HAP-1 (cell line): ENCODE data around the gene SF3A2.

Experiments
- DNase-seq, 2 experiments: peaks; one replicate each; pipeline ENCODE4 v3.0.0-alpha.2; 2016 to 2020; ENCODE audit warnings: low spot score in 2 of 2
- H3K27me3 ChIP-seq: fragments of 250-450 bp; sonication (Bioruptor Pico); 2 replicates; pipeline ENCODE4 v1.5.1; 2020; ENCODE audit warnings: low read depth, mild to moderate bottlenecking, moderate library complexity
- H3K36me3 ChIP-seq: fragments of 250-450 bp; sonication (Bioruptor Pico); replicated peaks from 2 replicates; pipeline ENCODE4 v1.5.1; 2020; ENCODE audit warnings: mild to moderate bottlenecking
- H3K4me1 ChIP-seq: fragments of 250-450 bp; sonication (Bioruptor Pico); 2 replicates; pipeline ENCODE4 v1.5.1; 2020; ENCODE audit warnings: mild to moderate bottlenecking
- H3K4me3 ChIP-seq: fragments of 250-450 bp; sonication (Bioruptor Pico); 2 replicates; pipeline ENCODE4 v1.5.1; 2020; ENCODE audit warnings: mild to moderate bottlenecking, moderate library complexity
- H3K9me3 ChIP-seq: fragments of 250-450 bp; sonication (Bioruptor Pico); 2 replicates; pipeline ENCODE4 v1.5.1; 2020; ENCODE audit warnings: mild to moderate bottlenecking, moderate library complexity
- in situ Hi-C: fragments of 300-500 bp; cut with MboI; formaldehyde crosslinking; loops from 3 replicates; pipeline ENCODE4 v1.14.3; 2020; ENCODE audit warnings: low sequenced_read_pairs, inconsistent platforms, mixed read lengths

The SF3A2 gene

GRCh38 chr19:2236064-2236313, 635 bp upstream of the SF3A2 start:
- in situ Hi-C loops: loop anchor here (5.0 kb wide), 1 partner anchor 36 kb away; no protein-coding TSS in a partner anchor
- Histone ChIP-seq H3K27me3 (no peaks in the 10 kb centered on the region), H3K36me3 (peaks cover 67% of the 10 kb centered on the region), H3K9me3 (no peaks in the 10 kb centered on the region), H3K4me1 (peaks cover 18% of the 10 kb centered on the region), H3K4me3 (peak overlapping the region; percentile 83)
- DNase-seq: no peak

GRCh38 chr19:2237051-2237868, 636 bp downstream of the SF3A2 start:
- H3K36me3 ChIP-seq: peaks cover 64% of the 10 kb centered on the region

DNA sequence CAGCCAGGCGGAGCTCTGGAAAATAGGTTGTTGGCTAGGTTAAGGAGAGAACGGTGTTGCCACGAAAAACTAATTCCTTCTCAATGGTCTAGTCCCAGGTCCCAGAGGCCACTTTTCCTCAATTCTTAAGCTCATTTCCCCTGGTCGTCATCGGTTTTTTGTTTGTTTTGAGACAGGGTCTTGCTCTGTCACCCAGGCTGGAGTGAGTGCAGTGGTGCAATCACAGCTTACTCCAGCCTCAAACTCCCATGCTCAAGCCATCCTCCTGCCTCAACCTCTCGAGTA, 1.2 kb downstream of the SF3A2 start:
- Histone ChIP-seq H3K4me3 (peak overlapping the region; percentile 83), H3K36me3 (peaks cover 64% of the 10 kb centered on the region)

More at GRCh38 chr19:2237051-2237868, 636 bp downstream of the SF3A2 start:
- DNase-seq: peak in 1 of 2 experiments; percentile 16
- in situ Hi-C loops: loop anchor here (5.0 kb wide), 1 partner anchor 35 kb away; no protein-coding TSS in a partner anchor
- peaks cover 18% of the 10 kb centered on the region for H3K4me1 ChIP-seq
- no peaks in the 10 kb centered on the region for H3K9me3 ChIP-seq
- H3K4me3 ChIP-seq: peak overlapping the region; percentile 83
- H3K27me3 ChIP-seq: no peaks in the 10 kb centered on the region

GRCh38 chr19:2239173-2239572, 2.5 kb downstream of the SF3A2 start:
- Histone ChIP-seq H3K27me3 (no peaks in the 10 kb centered on the region), H3K4me3 (peak overlapping the region; percentile 83), H3K36me3 (peaks cover 64% of the 10 kb centered on the region), H3K4me1 (peaks cover 18% of the 10 kb centered on the region), H3K9me3 (no peaks in the 10 kb centered on the region)
- in situ Hi-C loops: loop anchor here (5.0 kb wide), 1 partner anchor 33 kb away; no protein-coding TSS in a partner anchor
- DNase-seq: no peak

More for the DNA sequence above, 1.2 kb downstream of the SF3A2 start:
- Histone ChIP-seq H3K4me1 (peaks cover 18% of the 10 kb centered on the region), H3K9me3 (no peaks in the 10 kb centered on the region), H3K27me3 (no peaks in the 10 kb centered on the region)
- DNase-seq: no peak
- in situ Hi-C loops: loop anchor here (5.0 kb wide), 1 partner anchor 34 kb away; no protein-coding TSS in a partner anchor

DNA sequence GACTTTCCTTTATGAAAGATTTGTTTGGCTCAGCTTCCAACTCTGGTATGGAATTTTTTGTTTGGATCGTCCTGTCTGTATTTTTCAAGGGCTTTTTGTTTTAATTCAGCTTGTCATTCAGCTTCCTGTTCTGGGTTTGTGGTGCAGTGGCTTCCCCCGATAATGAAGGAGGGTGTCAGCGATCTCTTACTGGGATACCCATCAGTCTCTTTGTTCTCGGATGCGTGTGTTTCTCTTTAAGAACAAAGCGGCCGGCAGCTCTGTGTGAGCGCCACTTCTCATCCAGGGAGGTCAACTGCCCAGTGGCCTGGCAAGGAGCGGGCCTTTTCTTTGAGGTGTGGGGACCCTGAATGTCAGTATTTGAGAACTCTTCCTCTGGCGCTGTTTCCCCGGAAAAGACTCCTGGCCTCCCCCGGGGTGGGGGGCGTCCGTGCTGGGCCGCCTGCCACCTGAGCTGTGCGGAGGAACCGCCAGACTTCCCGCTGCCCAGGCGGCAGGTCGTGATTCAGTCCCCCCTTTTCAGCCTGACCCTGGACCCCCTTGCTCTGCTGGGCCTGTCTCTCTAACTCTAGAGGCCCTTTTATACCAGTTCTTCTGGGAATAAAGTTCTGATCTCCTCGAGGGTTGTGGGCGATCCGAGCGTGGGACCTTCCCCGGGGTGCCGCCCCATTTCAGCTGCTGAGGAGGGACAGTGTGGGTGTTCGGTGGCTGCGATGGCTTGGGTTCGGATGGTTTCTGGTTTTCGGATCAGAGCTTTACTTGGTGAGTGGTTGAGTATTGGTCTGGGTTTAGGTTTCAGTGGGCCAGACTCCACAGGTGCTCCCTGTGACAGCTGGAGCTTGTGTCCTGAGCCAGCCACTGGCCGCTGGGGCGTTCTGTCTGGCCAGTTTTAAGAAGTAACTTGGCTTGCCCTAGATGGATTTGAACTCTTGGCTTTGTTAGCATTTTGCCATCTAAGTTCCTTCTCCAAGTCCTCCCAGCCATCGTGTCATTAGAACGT, 3.4 kb downstream of the SF3A2 start:
- Histone ChIP-seq H3K4me3 (peak overlapping the region; percentile 83), H3K27me3 (no peaks in the 10 kb centered on the region), H3K36me3 (peaks cover 65% of the 10 kb centered on the region), H3K4me1 (peaks cover 13% of the 10 kb centered on the region), H3K9me3 (no peaks in the 10 kb centered on the region)
- in situ Hi-C loops: loop anchor here (5.0 kb wide), 1 partner anchor 32 kb away; no protein-coding TSS in a partner anchor
- DNase-seq: peak; percentile 54 to 56

DNA sequence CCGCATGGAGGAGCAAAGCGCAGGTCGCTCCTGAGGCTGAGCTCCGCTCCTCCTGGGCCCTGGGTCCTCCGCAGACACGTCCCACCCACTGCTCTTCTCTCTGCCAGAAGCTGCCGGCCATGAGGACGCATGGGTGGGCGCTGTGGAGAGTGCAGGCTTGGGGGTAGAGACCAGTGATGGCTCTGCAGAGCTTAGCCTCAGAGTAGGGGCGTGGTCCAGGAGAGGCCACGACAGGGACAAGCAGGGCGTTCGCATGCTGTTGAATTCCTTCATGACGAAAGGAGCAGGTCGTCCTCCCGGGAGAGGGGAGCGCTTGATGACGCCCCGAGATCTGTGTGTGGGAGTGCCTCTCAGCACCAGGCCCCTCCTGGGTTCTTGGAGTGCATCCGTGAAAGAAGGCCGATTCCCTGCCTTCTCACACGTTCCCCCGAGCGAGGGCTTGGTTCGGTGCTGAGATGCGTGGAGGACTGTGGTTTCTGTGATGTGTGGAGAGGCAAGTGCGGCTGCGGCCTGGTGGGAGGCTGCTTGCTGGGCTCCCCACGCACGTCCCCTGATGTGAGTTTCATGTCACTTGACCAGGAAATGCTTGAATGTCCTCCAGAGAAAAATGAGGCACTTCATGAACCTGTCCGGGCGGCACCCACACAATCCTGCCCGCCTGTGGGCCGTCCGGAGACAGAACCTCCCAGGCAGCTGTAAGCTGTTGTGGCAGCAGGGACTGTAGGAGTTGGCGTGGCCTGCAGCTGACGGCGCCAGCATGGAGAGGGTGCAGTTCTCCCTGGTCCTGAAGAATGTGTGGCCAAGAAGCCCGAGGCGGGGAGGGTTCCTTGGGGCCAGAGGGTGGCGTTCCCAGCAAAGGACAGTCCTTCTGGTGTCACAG, 4.5 kb downstream of the SF3A2 start:
- Histone ChIP-seq H3K4me1 (peaks cover 11% of the 10 kb centered on the region), H3K27me3 (no peaks in the 10 kb centered on the region), H3K9me3 (no peaks in the 10 kb centered on the region), H3K36me3 (peaks cover 75% of the 10 kb centered on the region), H3K4me3 (no peak overlapping the region)
- DNase-seq: no peak
- in situ Hi-C loops: no loop called here

- no peak for DNase-seq
- in situ Hi-C loops: no loop called here
- Histone ChIP-seq H3K27me3 (no peaks in the 10 kb centered on the region), H3K4me1 (peaks cover 11% of the 10 kb centered on the region), H3K9me3 (no peaks in the 10 kb centered on the region), H3K36me3 (peaks cover 85% of the 10 kb centered on the region), H3K4me3 (no peak overlapping the region)
Observed at GRCh38 chr19:2242092-2242537, 5.5 kb downstream of the SF3A2 start.

GRCh38 chr19:2242816-2243215, 6.2 kb downstream of the SF3A2 start:
- peaks cover 86% of the 10 kb centered on the region for H3K36me3 ChIP-seq

GRCh38 chr19:2243274-2244124, 6.9 kb downstream of the SF3A2 start:
- Histone ChIP-seq H3K4me3 (no peak overlapping the region), H3K4me1 (peaks cover 6% of the 10 kb centered on the region), H3K27me3 (no peaks in the 10 kb centered on the region), H3K9me3 (no peaks in the 10 kb centered on the region), H3K36me3 (peaks cover 80% of the 10 kb centered on the region)
- no peak for DNase-seq
- in situ Hi-C loops: no loop called here

More at GRCh38 chr19:2242816-2243215, 6.2 kb downstream of the SF3A2 start:
- peaks cover 7% of the 10 kb centered on the region for H3K4me1 ChIP-seq
- H3K27me3 ChIP-seq: no peaks in the 10 kb centered on the region
- no peaks in the 10 kb centered on the region for H3K9me3 ChIP-seq
- H3K4me3 ChIP-seq: no peak overlapping the region
- in situ Hi-C loops: no loop called here
- DNase-seq: no peak

DNA sequence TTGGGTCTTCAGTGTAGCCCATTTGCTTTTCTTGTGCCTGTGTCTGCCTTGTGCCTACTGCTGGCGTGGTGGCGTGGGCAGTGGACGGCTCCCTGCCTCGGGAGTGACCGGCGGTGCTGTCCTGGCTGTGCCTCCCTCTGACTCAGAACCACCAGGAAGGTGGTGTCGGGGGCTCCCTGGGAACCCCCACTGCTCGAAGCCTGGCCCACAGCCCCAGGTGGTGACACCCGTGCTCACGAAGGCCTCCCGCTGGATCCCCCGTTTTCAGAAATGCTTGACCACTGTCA, 7.4 kb downstream of the SF3A2 start:
- no peak for DNase-seq
- Histone ChIP-seq H3K36me3 (peaks cover 82% of the 10 kb centered on the region), H3K4me1 (peaks cover 6% of the 10 kb centered on the region), H3K27me3 (no peaks in the 10 kb centered on the region), H3K4me3 (no peak overlapping the region), H3K9me3 (no peaks in the 10 kb centered on the region)
- in situ Hi-C loops: no loop called here

- H3K4me3 ChIP-seq: no peak overlapping the region
- no peaks in the 10 kb centered on the region for H3K27me3 ChIP-seq
- peaks cover 82% of the 10 kb centered on the region for H3K36me3 ChIP-seq
- no peaks in the 10 kb centered on the region for H3K9me3 ChIP-seq
- DNase-seq: no peak
- peaks cover 6% of the 10 kb centered on the region for H3K4me1 ChIP-seq
- in situ Hi-C loops: no loop called here
Observed at GRCh38 chr19:2244486-2244885, 7.9 kb downstream of the SF3A2 start.

GRCh38 chr19:2245273-2245672, 8.6 kb downstream of the SF3A2 start:
- H3K36me3 ChIP-seq: peaks cover 77% of the 10 kb centered on the region
- H3K4me3 ChIP-seq: no peak overlapping the region
- no peaks in the 10 kb centered on the region for H3K27me3 ChIP-seq
- H3K9me3 ChIP-seq: no peaks in the 10 kb centered on the region
- in situ Hi-C loops: no loop called here
- H3K4me1 ChIP-seq: peaks cover 5% of the 10 kb centered on the region
- DNase-seq: no peak
